GM23338 (cell line): ENCODE results near the gene PHACTR2. TPM values are rescaled to one million over a fixed set of nuclear protein-coding genes. Genes with fewer than 3 reads are reported as not detected.

Source experiments
- ATAC-seq: fragments of 200-7000 bp; cut with Tn5 transposase; 3 replicates; pipeline ENCODE4 v1.9.1; 2020
- DNase-seq: peaks from one replicate; pipeline ENCODE4 v3.0.0-alpha.2; 2015; ENCODE audit warnings: low spot score
- H2AFZ ChIP-seq: fragments of 200-600 bp; sonication (generic); 2 replicates; pipeline ENCODE4 v1.8.0; 2016; ENCODE audit warnings: antibody characterized with exemption, mild to moderate bottlenecking, moderate library complexity
- H3F3A ChIP-seq: fragments of 200-600 bp; sonication (generic); replicated peaks from 2 replicates; pipeline ENCODE4 v1.8.0; 2017; ENCODE audit warnings: antibody characterized with exemption, mixed run types, low read depth
- H3K27ac ChIP-seq: fragments of 200-600 bp; sonication (generic); 2 replicates; pipeline ENCODE4 v1.6.1; 2016; ENCODE audit warnings: low read depth
- H3K27me3 ChIP-seq: fragments of 200-600 bp; sonication (generic); 2 replicates; pipeline ENCODE4 v1.8.0; 2016; ENCODE audit warnings: mild to moderate bottlenecking, mixed run types, moderate library complexity; ENCODE audit not compliant: insufficient read depth
- H3K36me3 ChIP-seq: fragments of 200-600 bp; sonication (generic); 2 replicates; pipeline ENCODE4 v1.8.0; 2016; ENCODE audit warnings: mild to moderate bottlenecking; ENCODE audit not compliant: insufficient read depth
- H3K4me1 ChIP-seq: fragments of 200-600 bp; sonication (generic); 2 replicates; pipeline ENCODE4 v1.8.0; 2016; ENCODE audit warnings: mild to moderate bottlenecking, moderate library complexity; ENCODE audit not compliant: insufficient read depth
- H3K4me2 ChIP-seq: fragments of 200-600 bp; sonication (generic); 2 replicates; pipeline ENCODE4 v1.7.1; 2017; ENCODE audit warnings: mixed run types
- H3K4me3 ChIP-seq: fragments of 200-600 bp; sonication (generic); 2 replicates; pipeline ENCODE4 v1.6.1; 2016; ENCODE audit warnings: mixed run types
- H3K79me2 ChIP-seq: fragments of 200-600 bp; sonication (generic); replicated peaks from 2 replicates; pipeline ENCODE4 v1.8.0; 2017; ENCODE audit warnings: mild to moderate bottlenecking; ENCODE audit not compliant: insufficient read depth
- H3K9me2 ChIP-seq: fragments of 200-600 bp; sonication (generic); 2 replicates; pipeline ENCODE4 v1.8.0; 2017; ENCODE audit not compliant: insufficient read depth
- H4K20me1 ChIP-seq: fragments of 200-600 bp; sonication (generic); replicated peaks from 2 replicates; pipeline ENCODE4 v1.8.0; 2017; ENCODE audit warnings: mild to moderate bottlenecking; ENCODE audit not compliant: insufficient read depth
- H3K27ac Mint-ChIP-seq: 2 replicates; pipeline ENCODE4 v1.8.0; 2020; ENCODE audit warnings: inconsistent platforms, mild to moderate bottlenecking, moderate library complexity, mixed read lengths
- H3K27me3 Mint-ChIP-seq: 3 replicates; pipeline ENCODE4 v1.8.0; 2022; ENCODE audit warnings: low read depth, mild to moderate bottlenecking, moderate library complexity, mixed read lengths, inconsistent platforms; ENCODE audit not compliant: insufficient read depth, poor library complexity
- H3K36me3 Mint-ChIP-seq: 3 replicates; pipeline ENCODE4 v1.8.0; 2021; ENCODE audit warnings: low read depth, mild to moderate bottlenecking, inconsistent platforms, moderate library complexity, mixed read lengths
- H3K4me1 Mint-ChIP-seq: 3 replicates; pipeline ENCODE4 v1.8.0; 2020; ENCODE audit warnings: mild to moderate bottlenecking, inconsistent platforms, mixed read lengths
- H3K4me3 Mint-ChIP-seq: 3 replicates; pipeline ENCODE4 v1.8.0; 2021; ENCODE audit warnings: moderate library complexity, mild to moderate bottlenecking, inconsistent platforms, mixed read lengths
- H3K9me3 Mint-ChIP-seq: 3 replicates; pipeline ENCODE4 v1.8.0; 2020; ENCODE audit warnings: moderate library complexity, mild to moderate bottlenecking, inconsistent platforms, mixed read lengths
- CREB1 ChIP-seq: fragments of 250-450 bp; sonication (Bioruptor Pico); IDR thresholded peaks from 2 replicates; pipeline ENCODE4 v1.5.0; 2020; ENCODE audit warnings: low read depth, mild to moderate bottlenecking, moderate library complexity
- EZH2 ChIP-seq: fragments of 200-600 bp; sonication (generic); IDR thresholded peaks from one replicate; pipeline ENCODE4 v1.8.0; 2017; ENCODE audit warnings: antibody characterized with exemption, mild to moderate bottlenecking, low read depth; ENCODE audit not compliant: unreplicated experiment
- NANOG ChIP-seq: IDR thresholded peaks from 2 replicates; pipeline ENCODE4 v1.6.1; 2016; ENCODE audit warnings: antibody characterized with exemption, borderline replicate concordance
- POLR2AphosphoS5 ChIP-seq: IDR thresholded peaks from 2 replicates; pipeline ENCODE4 v1.6.1; 2016; ENCODE audit warnings: antibody characterized with exemption, low read depth
- REST ChIP-seq: IDR thresholded peaks from one replicate; pipeline ENCODE4 v1.6.1; 2018; ENCODE audit warnings: antibody characterized with exemption; ENCODE audit not compliant: unreplicated experiment
- STAT1 ChIP-seq: IDR thresholded peaks from one replicate; pipeline ENCODE4 v1.6.1; 2016; ENCODE audit warnings: antibody characterized with exemption; ENCODE audit not compliant: unreplicated experiment
- ZNF114 ChIP-seq: fragments of 250-450 bp; sonication (Bioruptor Pico); IDR thresholded peaks from 2 replicates; pipeline ENCODE4 v1.5.0; 2020; ENCODE audit warnings: mild to moderate bottlenecking, moderate library complexity
- polyA plus RNA-seq: library from polyadenylated mRNA; unstranded; fragments of >200 nt; fragmentation: Nextera tagmentation; extraction: Ambion mirVana; gene quantifications from 2 replicates; pipeline ENCODE4 v1.2.1, GENCODE V29; 2016
- total RNA-seq: library from RNA; depleted of rRNA; stranded (reverse); fragments of >200 nt; shearing (Covaris generic); gene quantifications from 2 replicates; pipeline ENCODE4 v1.2.3, GENCODE V29; 2014

PHACTR2 gene
- total and polyA plus RNA-seq, 2 experiments from 2014 or later = 67.7 to 105 TPM

- TF ChIP-seq REST (no peak), CREB1 (no peak)
Measured at GRCh38 chr6:143749891-143750290, 72.1 kb downstream of the PHACTR2 start (continued).

- H3K27ac ChIP-seq = no peak overlapping the region
- no peak for TF ChIP-seq EZH2
- TF ChIP-seq ZNF114 (CRISPR knock-in tag) = no peak
- TF ChIP-seq POLR2AphosphoS5 = no peak
Measured at GRCh38 chr6:143750877-143751276, 73.1 kb downstream of the PHACTR2 start.

GRCh38 chr6:143752459-143752858 is 74.7 kb downstream of the PHACTR2 start:
- Mint-ChIP-seq H3K27me3 (peaks cover 5% of the 10 kb centered on the region), H3K9me3 (no peaks in the 10 kb centered on the region; the same call in 2 of the 3 replicates), H3K36me3 (peaks cover 13% of the 10 kb centered on the region), H3K4me3 (no peak overlapping the region), H3K4me1 (peaks cover 46% of the 10 kb centered on the region), H3K27ac (peak overlapping the region; percentile 18; the same call in 1 of the 2 replicates)
- no peaks in the 10 kb centered on the region for H3K27me3 ChIP-seq
- peaks cover 53% of the 10 kb centered on the region for H3K4me1 ChIP-seq
- H4K20me1 ChIP-seq = no peaks in the 10 kb centered on the region
- 0 out of 2 replicates have a peak, but pooled peaks cover 2% of the 10 kb centered on the region for H3F3A ChIP-seq
- H2AFZ ChIP-seq = no peak overlapping the region
- H3K9me2 ChIP-seq = no peaks in the 10 kb centered on the region
- no peak overlapping the region for H3K27ac ChIP-seq
- H3K4me2 ChIP-seq = no peak overlapping the region
- no peaks in the 10 kb centered on the region for H3K36me3 ChIP-seq
- no peak for DNase-seq
- H3K4me3 ChIP-seq = no peak overlapping the region
- no peak for ATAC-seq
- no peaks in the 10 kb centered on the region; the same call in 1 of the 2 replicates for H3K79me2 ChIP-seq
- TF ChIP-seq POLR2AphosphoS5 (no peak), REST (no peak), STAT1 (no peak), CREB1 (no peak), ZNF114 (CRISPR knock-in tag) (no peak), NANOG (no peak), EZH2 (no peak)

More at GRCh38 chr6:143750877-143751276, 73.1 kb downstream of the PHACTR2 start:
- Mint-ChIP-seq H3K27ac (peak overlapping the region; percentile 32), H3K4me3 (no peak overlapping the region), H3K9me3 (no peaks in the 10 kb centered on the region; the same call in 2 of the 3 replicates), H3K4me1 (peaks cover 61% of the 10 kb centered on the region), H3K27me3 (peaks cover 5% of the 10 kb centered on the region), H3K36me3 (peaks cover 11% of the 10 kb centered on the region)
- Histone ChIP-seq H3K79me2 (no peaks in the 10 kb centered on the region; the same call in 1 of the 2 replicates), H3K4me3 (no peak overlapping the region), H3K9me2 (no peaks in the 10 kb centered on the region), H2AFZ (no peak overlapping the region), H4K20me1 (no peaks in the 10 kb centered on the region), H3F3A (0 out of 2 replicates have a peak, but pooled peaks cover 2% of the 10 kb centered on the region), H3K27me3 (no peaks in the 10 kb centered on the region), H3K4me2 (no peak overlapping the region), H3K36me3 (no peaks in the 10 kb centered on the region), H3K4me1 (peaks cover 62% of the 10 kb centered on the region)
- DNase-seq (peak; percentile 21), ATAC-seq (no peak)
